GM12872 (cell line): ENCODE data around the gene PRR33.

Experiments used
- TF ChIP-seq, protein P1 (sequence below): IDR thresholded peaks from 3 replicates; pipeline ENCODE4 v1.5.1; 2011; ENCODE audit warnings: low read depth, mild to moderate bottlenecking, low read length, moderate library complexity; ENCODE audit not compliant: insufficient read depth

The PRR33 gene

DNA sequence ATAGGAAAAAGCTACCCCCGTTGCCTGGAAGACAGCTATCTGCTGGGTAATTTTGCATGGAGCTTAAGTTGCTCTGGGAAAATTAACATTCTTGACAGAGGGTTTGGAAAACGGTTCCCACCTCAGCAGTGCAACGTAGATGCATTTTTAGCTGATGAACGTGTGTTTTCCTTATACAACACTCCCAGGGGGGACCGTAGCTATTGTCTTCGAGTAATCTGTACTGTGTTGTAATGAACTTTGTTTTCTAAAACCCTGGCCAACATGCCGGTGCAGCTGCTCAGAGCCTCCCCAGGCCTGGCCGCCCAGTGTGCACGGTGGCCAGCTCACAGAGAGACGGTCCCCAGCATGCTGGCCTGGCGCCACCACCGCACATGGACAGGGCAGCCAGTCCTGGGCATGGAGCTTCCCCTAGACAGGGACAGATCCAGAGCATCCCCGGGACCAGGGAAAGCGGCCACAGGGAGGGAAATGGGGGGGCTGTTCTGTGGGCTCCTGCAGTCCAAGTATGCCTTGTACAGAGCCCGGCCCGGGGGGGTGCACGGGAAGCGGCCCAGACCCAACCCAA lies 30.0 kb upstream of the PRR33 start:
- TF ChIP-seq, protein P1, sequence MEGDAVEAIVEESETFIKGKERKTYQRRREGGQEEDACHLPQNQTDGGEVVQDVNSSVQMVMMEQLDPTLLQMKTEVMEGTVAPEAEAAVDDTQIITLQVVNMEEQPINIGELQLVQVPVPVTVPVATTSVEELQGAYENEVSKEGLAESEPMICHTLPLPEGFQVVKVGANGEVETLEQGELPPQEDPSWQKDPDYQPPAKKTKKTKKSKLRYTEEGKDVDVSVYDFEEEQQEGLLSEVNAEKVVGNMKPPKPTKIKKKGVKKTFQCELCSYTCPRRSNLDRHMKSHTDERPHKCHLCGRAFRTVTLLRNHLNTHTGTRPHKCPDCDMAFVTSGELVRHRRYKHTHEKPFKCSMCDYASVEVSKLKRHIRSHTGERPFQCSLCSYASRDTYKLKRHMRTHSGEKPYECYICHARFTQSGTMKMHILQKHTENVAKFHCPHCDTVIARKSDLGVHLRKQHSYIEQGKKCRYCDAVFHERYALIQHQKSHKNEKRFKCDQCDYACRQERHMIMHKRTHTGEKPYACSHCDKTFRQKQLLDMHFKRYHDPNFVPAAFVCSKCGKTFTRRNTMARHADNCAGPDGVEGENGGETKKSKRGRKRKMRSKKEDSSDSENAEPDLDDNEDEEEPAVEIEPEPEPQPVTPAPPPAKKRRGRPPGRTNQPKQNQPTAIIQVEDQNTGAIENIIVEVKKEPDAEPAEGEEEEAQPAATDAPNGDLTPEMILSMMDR: no peak

DNA sequence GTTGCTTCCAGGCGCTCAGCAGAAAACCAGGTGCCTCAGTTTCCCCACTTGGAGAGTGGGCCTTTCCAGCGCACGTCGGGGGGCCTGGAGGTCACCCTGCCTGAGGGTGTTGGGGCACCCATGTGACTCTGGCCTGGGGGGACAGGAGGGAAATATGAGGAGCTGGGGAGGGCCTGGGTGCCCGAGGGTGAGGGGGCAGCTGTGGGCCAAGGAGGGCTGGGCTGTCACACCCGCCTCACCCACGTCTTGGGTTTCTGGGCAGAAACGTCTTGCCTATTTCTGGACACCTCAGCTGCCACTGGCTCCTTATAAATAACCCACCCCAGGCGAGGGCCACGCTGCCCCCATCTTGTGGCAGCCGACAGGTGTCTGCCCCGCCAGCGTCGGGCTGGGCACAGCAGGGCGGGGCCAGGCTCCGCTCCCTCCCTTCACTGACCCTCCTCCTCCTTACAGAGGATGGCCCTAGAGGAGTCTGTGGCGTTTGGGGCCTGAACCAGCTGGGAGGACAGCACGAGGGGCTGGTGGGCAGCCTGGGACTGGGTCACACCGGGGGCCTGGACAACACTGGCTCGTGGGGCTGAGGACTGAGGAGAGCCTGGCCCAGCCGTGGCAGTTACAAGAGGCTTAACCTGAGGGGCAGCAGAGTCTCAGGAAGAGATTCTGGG lies 29.3 kb upstream of the PRR33 start:
- TF ChIP-seq, protein P1: no peak

DNA sequence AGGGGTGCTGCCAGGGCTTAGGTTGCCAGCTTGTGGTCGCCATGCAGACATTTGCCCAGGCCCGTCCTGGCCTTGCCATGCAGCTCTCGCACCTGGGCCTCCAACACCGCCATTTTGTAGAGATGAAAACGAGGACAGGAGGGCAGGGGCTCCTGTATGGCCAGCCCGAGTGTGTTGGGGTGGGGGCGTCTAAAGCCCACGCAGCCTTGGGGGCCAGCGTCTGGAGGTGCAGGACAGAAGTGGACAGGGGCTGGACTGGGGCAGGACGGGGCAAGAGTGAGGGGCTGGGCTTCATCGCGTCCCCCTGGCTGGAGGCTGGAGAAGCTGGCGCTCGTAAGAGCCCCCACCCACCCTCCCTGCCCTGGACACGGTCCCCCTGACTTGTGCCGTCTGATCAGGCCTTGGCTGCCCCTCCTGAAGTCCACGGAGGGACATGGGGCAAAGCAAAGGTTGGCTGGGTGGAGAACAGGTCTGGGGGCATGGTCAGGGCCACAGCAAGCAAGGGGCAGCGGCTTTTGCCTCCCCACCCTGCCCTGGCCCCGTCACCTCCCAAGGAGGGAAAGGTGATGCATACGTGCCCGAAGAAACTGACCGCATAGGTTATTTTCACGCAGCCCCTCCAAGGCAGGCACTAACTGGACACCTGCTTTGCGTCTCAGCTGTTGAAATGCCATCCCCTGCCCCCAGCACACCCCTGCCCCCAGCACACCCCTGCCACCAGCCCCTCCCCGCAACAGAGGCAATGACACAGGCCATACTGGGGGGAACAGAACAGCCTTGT lies 28.6 kb upstream of the PRR33 start:
- TF ChIP-seq, protein P1: no peak

DNA sequence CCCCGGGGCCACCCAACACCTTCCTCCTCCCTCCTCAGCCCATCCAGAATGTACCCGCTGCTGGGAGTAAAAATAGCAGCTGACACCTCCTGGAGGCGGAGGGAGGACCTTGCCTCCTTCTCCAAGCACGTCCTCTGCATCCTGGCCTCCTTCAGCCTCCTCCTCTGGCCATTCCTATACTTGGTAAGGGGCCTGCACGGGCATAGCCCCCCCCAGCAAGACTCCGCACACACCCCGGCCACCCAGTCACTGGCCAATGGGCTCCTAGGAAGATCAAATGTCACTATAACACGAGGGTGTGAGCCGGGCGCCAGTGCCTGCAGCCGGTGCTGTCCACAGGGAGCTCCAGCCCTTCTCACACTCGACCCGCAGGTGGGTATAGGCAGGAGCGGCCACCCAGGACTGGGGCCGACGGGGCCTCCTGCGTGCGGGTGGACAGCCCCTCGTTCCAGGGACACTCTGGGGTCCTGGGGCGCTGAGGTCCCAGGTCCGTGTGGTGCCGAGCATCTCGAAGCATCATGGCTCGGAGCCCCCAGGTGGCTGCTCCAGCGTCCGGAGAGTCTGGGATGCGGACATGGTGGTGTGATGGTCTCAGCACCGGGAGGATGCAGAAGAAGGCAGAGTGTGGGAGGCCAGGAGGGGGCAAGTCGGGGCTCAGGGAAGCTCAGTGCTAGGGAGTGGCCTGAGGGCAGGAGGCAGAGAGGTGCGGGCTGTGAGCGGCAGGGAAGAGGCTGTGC lies 27.9 kb upstream of the PRR33 start, which contains the start of gene TNNT3:
TSS of gene TNNT3 (plus strand) at position 313 of the 737 bp plus-strand sequence. CDS start 3,172 bp downstream, outside the sequence.
- TF ChIP-seq, protein P1: no peak

DNA sequence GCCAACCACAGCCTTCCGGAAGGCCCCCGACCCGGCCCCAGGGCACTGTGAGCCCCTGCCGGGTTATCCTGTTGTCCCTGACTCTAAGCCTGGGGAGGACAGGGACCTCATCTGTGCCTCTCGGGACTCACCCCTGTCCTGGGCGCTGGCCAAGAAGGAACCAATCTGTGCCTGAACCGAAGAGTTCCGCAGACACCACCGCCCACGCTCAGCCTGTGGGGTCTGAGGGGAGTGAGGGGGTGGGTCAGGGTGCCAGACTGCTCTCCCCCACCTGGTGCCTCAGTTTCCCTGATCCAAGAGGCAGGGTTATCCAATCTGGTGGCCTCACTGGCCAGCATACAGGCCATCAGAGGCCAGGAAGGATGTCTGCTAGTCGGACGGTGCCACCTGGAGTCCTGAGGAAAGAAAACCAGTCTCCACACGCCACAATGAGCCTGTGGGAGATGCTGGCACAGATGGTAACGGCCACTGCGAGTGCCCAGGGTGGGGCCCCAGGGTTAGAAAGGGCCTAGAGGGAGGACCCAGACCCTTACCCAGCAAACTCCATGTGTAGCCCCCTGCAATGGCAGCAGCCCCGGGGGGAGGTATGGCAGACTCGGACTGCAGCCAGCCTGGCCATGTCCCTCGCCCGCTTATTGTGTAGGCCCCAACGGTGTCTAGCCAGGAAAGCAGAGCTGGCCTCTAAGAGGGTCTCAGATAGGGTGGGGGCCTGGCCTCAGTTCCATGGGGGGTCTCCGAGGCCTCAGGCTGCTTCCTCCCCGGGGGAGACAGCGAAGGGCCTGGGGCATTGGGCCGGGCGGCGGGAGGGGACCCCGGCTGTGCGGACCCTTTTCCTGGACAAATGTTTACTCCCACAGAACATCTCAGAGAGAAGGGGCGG lies 27.0 kb upstream of the PRR33 start:
- TF ChIP-seq, protein P1: no peak

DNA sequence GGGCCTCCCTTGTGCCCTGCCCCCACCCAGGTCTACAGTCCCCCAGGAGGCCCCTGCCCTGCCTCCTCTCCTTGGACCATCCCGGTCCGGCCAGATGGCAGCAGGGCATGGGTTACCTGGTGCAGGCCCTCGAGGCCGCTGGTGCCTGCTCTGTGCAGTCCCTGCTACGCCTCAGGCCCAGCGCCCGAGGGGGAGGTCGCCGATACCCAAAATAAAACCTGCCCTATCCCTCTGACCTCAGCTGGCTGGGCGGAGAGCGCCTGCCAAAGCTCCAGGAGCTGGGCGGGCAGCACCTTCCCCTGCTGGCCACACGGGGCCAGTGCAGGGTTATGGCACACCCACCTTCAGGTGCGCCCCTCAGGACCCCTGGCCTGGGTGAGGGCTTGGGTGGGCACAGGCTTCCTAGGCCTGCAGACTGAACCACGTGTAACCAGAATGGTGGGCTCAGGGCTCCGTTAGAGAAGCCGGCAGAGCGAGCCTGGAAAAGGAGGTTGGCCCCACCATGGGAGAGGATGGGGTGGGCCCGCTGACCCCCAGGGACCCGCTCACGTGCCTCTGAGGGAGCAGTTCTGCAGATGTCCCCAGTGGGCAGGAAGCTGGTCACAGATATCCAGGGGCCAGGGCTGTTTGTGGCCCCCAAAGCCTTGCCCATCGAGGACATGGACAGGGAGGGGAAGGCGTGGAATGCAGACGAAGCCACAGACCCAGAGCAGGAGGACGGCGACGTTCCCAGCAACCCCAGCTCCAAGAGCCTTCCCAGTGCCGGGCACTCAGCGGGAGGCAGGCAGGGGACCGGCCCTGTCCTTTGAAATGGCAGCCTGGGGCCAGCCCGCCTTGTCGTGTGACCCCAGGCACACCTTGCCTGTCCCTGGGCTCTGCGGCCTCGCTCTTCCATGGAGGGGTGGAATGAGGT lies 26.1 kb upstream of the PRR33 start:
- TF ChIP-seq, protein P1: peak; percentile 65
